ENCODE results near the gene MFSD6.

Gene MFSD6

GRCh38 chr2:190441564-190441963 is 33.4 kb downstream of the MFSD6 start:
- DNase-seq, result no peak

GRCh38 chr2:190443055-190443454 is 34.9 kb downstream of the MFSD6 start:
- no peak for DNase-seq

GRCh38 chr2:190443778-190444481 is 35.8 kb downstream of the MFSD6 start:
- peak; percentile 28 for DNase-seq

- no peak for DNase-seq
Observed at GRCh38 chr2:190444976-190445375, 36.8 kb downstream of the MFSD6 start.

- DNase-seq, result no peak
Observed at GRCh38 chr2:190446193-190446592, 38.0 kb downstream of the MFSD6 start.

- DNase-seq, result no peak
Observed at GRCh38 chr2:190446750-190447516, 38.8 kb downstream of the MFSD6 start.

GRCh38 chr2:190447766-190448165 is 39.6 kb downstream of the MFSD6 start:
- no peak for DNase-seq

- DNase-seq, result no peak
Observed at GRCh38 chr2:190449925-190450324, 41.8 kb downstream of the MFSD6 start.

- no peak for DNase-seq
Observed at GRCh38 chr2:190450363-190450762, 42.2 kb downstream of the MFSD6 start.

- DNase-seq, result no peak
Observed at GRCh38 chr2:190451561-190452176, 43.5 kb downstream of the MFSD6 start.

- DNase-seq, result no peak
Observed at GRCh38 chr2:190452433-190452832, 44.3 kb downstream of the MFSD6 start.

- DNase-seq, result no peak
Observed at GRCh38 chr2:190454795-190455194, 46.6 kb downstream of the MFSD6 start.

- no peak for DNase-seq
Observed at GRCh38 chr2:190455358-190456095, 47.4 kb downstream of the MFSD6 start.

- no peak for DNase-seq
Observed at GRCh38 chr2:190456833-190457232, 48.7 kb downstream of the MFSD6 start.

GRCh38 chr2:190457256-190457655 is 49.1 kb downstream of the MFSD6 start:
- DNase-seq, result no peak

- peak; percentile 11 for DNase-seq
Observed at GRCh38 chr2:190458352-190459107, 50.4 kb downstream of the MFSD6 start.

- DNase-seq, result no peak
Observed at GRCh38 chr2:190459881-190460280, 51.7 kb downstream of the MFSD6 start.

- no peak for DNase-seq
Observed at GRCh38 chr2:190460487-190460886, 52.3 kb downstream of the MFSD6 start.

- no peak for DNase-seq
Observed at GRCh38 chr2:190462181-190462580, 54.0 kb downstream of the MFSD6 start.

GRCh38 chr2:190462611-190463010 is 54.5 kb downstream of the MFSD6 start:
- no peak for DNase-seq

GRCh38 chr2:190465060-190465459 is 56.9 kb downstream of the MFSD6 start:
- DNase-seq, result no peak

- peak; percentile 55 for DNase-seq
Observed at GRCh38 chr2:190466819-190467446, 58.8 kb downstream of the MFSD6 start.
